GM12878 (cell line): ENCODE results near the gene DEFB110. TPM values are rescaled to one million over a fixed set of nuclear protein-coding genes. Genes with fewer than 3 reads are reported as not detected.

Experiments
- ATAC-seq: fragments of 200-7000 bp; cut with Tn5 transposase; 3 replicates; pipeline ENCODE4 v1.9.1; 2020; ENCODE audit warnings: mild to moderate bottlenecking, moderate library complexity
- BruUV-seq: library from RNA; stranded (reverse); fragments of 400-500 nt; replicated peaks from 2 replicates; lab custom pipeline; 2021; lab: Mats Ljungman, UMichigan
- CTCF ChIA-PET: fragments of 300-600 bp; sonication (Branson Sonifier 250); formaldehyde crosslinking; extraction: SDS; loops from one replicate; lab custom pipeline; 2021; ENCODE audit warnings: inconsistent platforms; lab: Yijun Ruan, JAX
- POLR2A ChIA-PET: fragments of 350-600 bp; formaldehyde crosslinking; extraction: SDS; loops from one replicate; lab custom pipeline; 2021; ENCODE audit warnings: inconsistent platforms; lab: Charles Lee
- RAD21 ChIA-PET: fragments of 300-600 bp; sonication (Branson Sonifier 250); formaldehyde crosslinking; loops from one replicate; lab custom pipeline; 2023; ENCODE audit warnings: antibody characterized with exemption; ENCODE audit not compliant: unreplicated experiment; lab: Charles Lee
- SMC1A ChIA-PET: fragments of 300-600 bp; sonication (Branson Sonifier 250); formaldehyde crosslinking; loops from one replicate; lab custom pipeline; 2023; ENCODE audit not compliant: unreplicated experiment, uncharacterized antibody; lab: Charles Lee
- DNase-seq: peaks from one replicate; pipeline ENCODE4 v3.0.0-alpha.2; 2011; ENCODE audit warnings: low read depth, low spot score
- FAIRE-seq: peaks from 3 replicates; lab custom pipeline; 2011; peaks lifted over from hg19 to GRCh38; lab: Jason Lieb, UNC
- H2AFZ ChIP-seq: 2 replicates; pipeline ENCODE4 v1.6.0; 2011; ENCODE audit warnings: low read depth, low read length, control low read depth; ENCODE audit not compliant: control insufficient read depth
- H3K27ac ChIP-seq: 2 replicates; pipeline ENCODE4 v1.5.1; 2011; ENCODE audit warnings: control low read depth; ENCODE audit not compliant: control insufficient read depth, insufficient read depth
- H3K27me3 ChIP-seq, 2 experiments: replicated peaks in 1 of 2; 2 replicates each; pipeline versions ENCODE4 v1.6.0 to v1.6.1; 2011; ENCODE audit warnings: low read length in 1 of 2; ENCODE audit not compliant: control insufficient read depth in 2 of 2, insufficient read depth in 2 of 2
- H3K36me3 ChIP-seq, 2 experiments: 2 replicates each; pipeline ENCODE4 v1.5.1; 2011; ENCODE audit warnings: low read length in 1 of 2; ENCODE audit not compliant: control insufficient read depth in 2 of 2, insufficient read depth in 2 of 2
- H3K4me1 ChIP-seq: 2 replicates; pipeline ENCODE4 v1.6.1; 2011; ENCODE audit warnings: mild to moderate bottlenecking, low read length, moderate library complexity, mixed read lengths; ENCODE audit not compliant: control insufficient read depth, insufficient read depth
- H3K4me2 ChIP-seq: 2 replicates; pipeline ENCODE4 v1.6.0; 2011; ENCODE audit warnings: control low read depth; ENCODE audit not compliant: control insufficient read depth, insufficient read depth
- H3K4me3 ChIP-seq: fragments of 200-600 bp; sonication (generic); 2 replicates; pipeline ENCODE4 v1.5.1; 2016
- H3K79me2 ChIP-seq: 2 replicates; pipeline ENCODE4 v1.6.0; 2011; ENCODE audit warnings: low read length; ENCODE audit not compliant: control insufficient read depth, insufficient read depth
- H3K9ac ChIP-seq: 2 replicates; pipeline ENCODE4 v1.8.0; 2011; ENCODE audit warnings: low read length, control low read depth, mixed read lengths; ENCODE audit not compliant: control insufficient read depth, insufficient read depth
- H3K9me3 ChIP-seq: replicated peaks from 3 replicates; pipeline ENCODE4 v1.5.1; 2011; ENCODE audit warnings: mild to moderate bottlenecking, low read length; ENCODE audit not compliant: control insufficient read depth, insufficient read depth
- H4K20me1 ChIP-seq: 2 replicates; pipeline ENCODE4 v1.6.0; 2011; ENCODE audit not compliant: control insufficient read depth, insufficient read depth
- BMI1 ChIP-seq: fragments of 450-650 bp; IDR thresholded peaks from 2 replicates; pipeline ENCODE4 v1.6.1; 2016; ENCODE audit warnings: mild to moderate bottlenecking, moderate library complexity, borderline replicate concordance
- MEF2B ChIP-seq: fragments of 450-650 bp; IDR thresholded peaks from 2 replicates; pipeline ENCODE4 v1.6.1; 2018; ENCODE audit warnings: mild to moderate bottlenecking, moderate library complexity; ENCODE audit not compliant: partially characterized antibody, poor library complexity, severe bottlenecking
- NRF1 ChIP-seq: conservative IDR thresholded peaks from 2 replicates; pipeline ENCODE4 v1.6.1; 2011; ENCODE audit warnings: mild to moderate bottlenecking, low read depth, low read length, improper control_type of control experiment
- RAD21 ChIP-seq: IDR thresholded peaks from 2 replicates; pipeline ENCODE4 v1.6.1; 2011; ENCODE audit warnings: mild to moderate bottlenecking, low read depth, low read length, moderate library complexity; ENCODE audit not compliant: insufficient read depth
- WGBS: methylation state at CpG from one replicate; pipeline ENCODE4 v1.1.6; 2016; ENCODE audit warnings: low lambda C conversion rate; ENCODE audit not compliant: insufficient replicate concordance, insufficient coverage; ENCODE audit errors: missing lambda C conversion rate; 5-methylcytosine and 5-hydroxymethylcytosine counted together
- in situ Hi-C: fragments of 300-500 bp; cut with MboI; formaldehyde crosslinking; loops from 9 replicates; pipeline ENCODE4 v1.14.3; 2018; ENCODE audit warnings: mixed read lengths
- intact Hi-C: fragments of 100-400 bp; cut with micrococcal nuclease; formaldehyde crosslinking; loops from one replicate; pipeline ENCODE4 v1.14.2; 2022; ENCODE audit not compliant: unreplicated experiment
- polyA plus RNA-seq, 11 experiments: library from polyadenylated mRNA; depleted of rRNA in 4 of 11; unstranded in 6 of 11; stranded (reverse) in 5 of 11; fragments of >200 nt; fragmentation: Nextera tagmentation in 4 of 11; fragmentation: Illumina TruSeq in 1 of 11; extraction: Ambion mirVana in 4 of 11; extraction: Trizol in 1 of 11; gene quantifications; 1 replicate in 1 of 11; 2 replicates in 10 of 11; pipeline versions ENCODE4 v1.2.1 to v1.2.3, GENCODE V29; 2011 to 2016; ENCODE audit warnings: inconsistent platforms in 2 of 11, missing spikeins in 2 of 11, low read depth in 1 of 11
- total RNA-seq, 4 experiments: library from RNA; depleted of rRNA in 3 of 4; stranded (reverse); fragments of >200 nt in 3 of 4; fragmentation: Illumina TruSeq in 1 of 4; extraction: Trizol in 1 of 4; gene quantifications; 2 replicates each; pipeline versions ENCODE4 v1.2.1 to v1.2.3, GENCODE V29; 2013 to 2021
- TF ChIP-seq, protein P1 (sequence below): fragments of 450-650 bp; IDR thresholded peaks from 2 replicates; pipeline ENCODE4 v1.6.1; 2017; ENCODE audit warnings: mild to moderate bottlenecking
- TF ChIP-seq, protein P2 (sequence below), 3 experiments: IDR thresholded peaks in 2 of 3; conservative IDR thresholded peaks in 1 of 3; 2 replicates each; pipeline ENCODE4 v1.5.1; 2011; ENCODE audit warnings: low read depth in 3 of 3, low read length in 3 of 3, mild to moderate bottlenecking in 3 of 3, control low read depth in 2 of 3, moderate library complexity in 2 of 3, inconsistent platforms in 1 of 3, mixed read lengths in 1 of 3; ENCODE audit not compliant: control insufficient read depth in 2 of 3, insufficient read depth in 1 of 3; ENCODE audit errors: extremely low read depth in 1 of 3

DEFB110 gene
- total and polyA plus RNA-seq, 10 of the 15 experiments (the other 5 are each of a cell fraction or from before 2014, with no cell fraction given): not detected

DNA sequence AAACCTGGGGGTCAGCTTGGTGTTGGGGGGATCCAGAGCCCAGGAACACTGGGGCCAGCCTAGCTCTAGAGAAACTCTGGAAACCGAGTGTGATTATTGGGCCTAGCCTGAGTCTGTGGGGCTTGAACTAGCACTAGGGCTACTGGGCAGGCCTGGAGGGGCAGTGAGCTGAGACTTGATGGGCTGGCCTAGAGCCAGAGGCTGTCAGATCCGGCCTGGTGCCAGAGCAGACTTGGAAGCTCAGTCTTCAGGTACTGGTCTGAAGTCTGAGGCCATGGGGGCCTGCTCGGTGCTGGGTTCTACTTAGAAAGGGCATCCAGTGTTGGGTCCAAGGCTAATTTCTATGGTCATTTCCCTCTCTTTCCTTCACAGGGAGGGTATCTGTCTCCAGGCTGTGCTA is 25.2 kb upstream of the DEFB110 start:
- Histone ChIP-seq H3K4me3 (no peak overlapping the region), H4K20me1 (no peaks in the 10 kb centered on the region), H3K4me1 (no peaks in the 10 kb centered on the region), H2AFZ (no peak overlapping the region)
- CTCF ChIA-PET: no interaction called here
- RAD21 ChIA-PET: interaction anchor here (1.1 kb wide), 1 partner anchor 33 kb away, joined by 3 read pairs; no protein-coding TSS in a partner anchor
- no peak for ATAC-seq
- TF ChIP-seq MEF2B (no peak), NRF1 (no peak)
- TF ChIP-seq, protein P1, sequence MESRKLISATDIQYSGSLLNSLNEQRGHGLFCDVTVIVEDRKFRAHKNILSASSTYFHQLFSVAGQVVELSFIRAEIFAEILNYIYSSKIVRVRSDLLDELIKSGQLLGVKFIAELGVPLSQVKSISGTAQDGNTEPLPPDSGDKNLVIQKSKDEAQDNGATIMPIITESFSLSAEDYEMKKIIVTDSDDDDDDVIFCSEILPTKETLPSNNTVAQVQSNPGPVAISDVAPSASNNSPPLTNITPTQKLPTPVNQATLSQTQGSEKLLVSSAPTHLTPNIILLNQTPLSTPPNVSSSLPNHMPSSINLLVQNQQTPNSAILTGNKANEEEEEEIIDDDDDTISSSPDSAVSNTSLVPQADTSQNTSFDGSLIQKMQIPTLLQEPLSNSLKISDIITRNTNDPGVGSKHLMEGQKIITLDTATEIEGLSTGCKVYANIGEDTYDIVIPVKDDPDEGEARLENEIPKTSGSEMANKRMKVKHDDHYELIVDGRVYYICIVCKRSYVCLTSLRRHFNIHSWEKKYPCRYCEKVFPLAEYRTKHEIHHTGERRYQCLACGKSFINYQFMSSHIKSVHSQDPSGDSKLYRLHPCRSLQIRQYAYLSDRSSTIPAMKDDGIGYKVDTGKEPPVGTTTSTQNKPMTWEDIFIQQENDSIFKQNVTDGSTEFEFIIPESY: no peak
- TF ChIP-seq, all 136 proteins: peak for 0
- intact Hi-C loops: no loop called here
- H3K27ac ChIP-seq: no peak overlapping the region
- no peak overlapping the region for H3K9ac ChIP-seq
- no peak overlapping the region for H3K4me2 ChIP-seq
- SMC1A ChIA-PET: no interaction called here
- no peaks in the 10 kb centered on the region for H3K36me3 ChIP-seq
- 30% methylated on average over 3 of the region's 3 CpGs for WGBS
- H3K27me3 ChIP-seq: no peaks in the 10 kb centered on the region
- no peaks in the 10 kb centered on the region for H3K79me2 ChIP-seq
- no peak for DNase-seq
- POLR2A ChIA-PET: no interaction called here
- H3K9me3 ChIP-seq: no peaks in the 10 kb centered on the region
- no TSS peak for BruUV-seq
- FAIRE-seq: no peak
- in situ Hi-C loops: no loop called here

GRCh38 chr6:50030777-50031562 is 9.2 kb upstream of the DEFB110 start:
- 42% methylated on average over 17 of the region's 18 CpGs for WGBS
- ChIA-PET RAD21 (no interaction called here), POLR2A (no interaction called here), SMC1A (interaction anchor here (1.3 kb wide), 1 partner anchor 10 kb away, joined by 3 read pairs; no protein-coding TSS in a partner anchor), CTCF (interaction anchor here (0.6 to 2.8 kb wide), 6 partner anchors 10 to 409 kb away, joined by 3 to 14 read pairs (median 4); partner anchors contain the start of gene DEFB110)
- peak; percentile 59 for TF ChIP-seq RAD21
- TF ChIP-seq BMI1: no peak
- TF ChIP-seq, protein P2, sequence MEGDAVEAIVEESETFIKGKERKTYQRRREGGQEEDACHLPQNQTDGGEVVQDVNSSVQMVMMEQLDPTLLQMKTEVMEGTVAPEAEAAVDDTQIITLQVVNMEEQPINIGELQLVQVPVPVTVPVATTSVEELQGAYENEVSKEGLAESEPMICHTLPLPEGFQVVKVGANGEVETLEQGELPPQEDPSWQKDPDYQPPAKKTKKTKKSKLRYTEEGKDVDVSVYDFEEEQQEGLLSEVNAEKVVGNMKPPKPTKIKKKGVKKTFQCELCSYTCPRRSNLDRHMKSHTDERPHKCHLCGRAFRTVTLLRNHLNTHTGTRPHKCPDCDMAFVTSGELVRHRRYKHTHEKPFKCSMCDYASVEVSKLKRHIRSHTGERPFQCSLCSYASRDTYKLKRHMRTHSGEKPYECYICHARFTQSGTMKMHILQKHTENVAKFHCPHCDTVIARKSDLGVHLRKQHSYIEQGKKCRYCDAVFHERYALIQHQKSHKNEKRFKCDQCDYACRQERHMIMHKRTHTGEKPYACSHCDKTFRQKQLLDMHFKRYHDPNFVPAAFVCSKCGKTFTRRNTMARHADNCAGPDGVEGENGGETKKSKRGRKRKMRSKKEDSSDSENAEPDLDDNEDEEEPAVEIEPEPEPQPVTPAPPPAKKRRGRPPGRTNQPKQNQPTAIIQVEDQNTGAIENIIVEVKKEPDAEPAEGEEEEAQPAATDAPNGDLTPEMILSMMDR (IDR thresholded peaks at IDR 0.05 in 2 of 3, conservative IDR thresholded peaks at IDR 0.05 in 1 of 3; ENCODE audit: control insufficient read depth in 2 of 3, extremely low read depth in 1 of 3, insufficient read depth in 1 of 3, low read depth in 3 of 3, low read length in 3 of 3): peak; percentile 30 to 47 (median 35); a peak in 5 of 6 replicates
- H3K4me3 ChIP-seq: no peak overlapping the region
- no peak overlapping the region for H2AFZ ChIP-seq
- in situ Hi-C loops: no loop called here
- no TSS peak for BruUV-seq
- DNase-seq: no peak
- intact Hi-C loops: no loop called here
- no peaks in the 10 kb centered on the region for H3K9me3 ChIP-seq
- no peaks in the 10 kb centered on the region for H4K20me1 ChIP-seq
- H3K36me3 ChIP-seq: no peaks in the 10 kb centered on the region
- no peaks in the 10 kb centered on the region for H3K79me2 ChIP-seq
- H3K27ac ChIP-seq: no peak overlapping the region
- no peaks in the 10 kb centered on the region for H3K27me3 ChIP-seq
- H3K4me2 ChIP-seq: no peak overlapping the region
- FAIRE-seq: no peak
- ATAC-seq: peak; percentile 75
- no peak overlapping the region for H3K9ac ChIP-seq
- H3K4me1 ChIP-seq: no peaks in the 10 kb centered on the region
